HG02938 (cell line): Measurements from ENCODE around the gene GPR183.
"Not testable (repeated sequence)": the region's sequence is repeated elsewhere in the genome, so short reads cannot be mapped to it uniquely, and the experiment has no call there.

Experiments
- ATAC-seq: cut with Tn5 transposase; IDR thresholded peaks from one replicate; pipeline ENCODE4 v1.9.1; 2021; ENCODE audit warnings: mild to moderate bottlenecking, moderate library complexity; ENCODE audit not compliant: unreplicated experiment

GPR183 gene

DNA sequence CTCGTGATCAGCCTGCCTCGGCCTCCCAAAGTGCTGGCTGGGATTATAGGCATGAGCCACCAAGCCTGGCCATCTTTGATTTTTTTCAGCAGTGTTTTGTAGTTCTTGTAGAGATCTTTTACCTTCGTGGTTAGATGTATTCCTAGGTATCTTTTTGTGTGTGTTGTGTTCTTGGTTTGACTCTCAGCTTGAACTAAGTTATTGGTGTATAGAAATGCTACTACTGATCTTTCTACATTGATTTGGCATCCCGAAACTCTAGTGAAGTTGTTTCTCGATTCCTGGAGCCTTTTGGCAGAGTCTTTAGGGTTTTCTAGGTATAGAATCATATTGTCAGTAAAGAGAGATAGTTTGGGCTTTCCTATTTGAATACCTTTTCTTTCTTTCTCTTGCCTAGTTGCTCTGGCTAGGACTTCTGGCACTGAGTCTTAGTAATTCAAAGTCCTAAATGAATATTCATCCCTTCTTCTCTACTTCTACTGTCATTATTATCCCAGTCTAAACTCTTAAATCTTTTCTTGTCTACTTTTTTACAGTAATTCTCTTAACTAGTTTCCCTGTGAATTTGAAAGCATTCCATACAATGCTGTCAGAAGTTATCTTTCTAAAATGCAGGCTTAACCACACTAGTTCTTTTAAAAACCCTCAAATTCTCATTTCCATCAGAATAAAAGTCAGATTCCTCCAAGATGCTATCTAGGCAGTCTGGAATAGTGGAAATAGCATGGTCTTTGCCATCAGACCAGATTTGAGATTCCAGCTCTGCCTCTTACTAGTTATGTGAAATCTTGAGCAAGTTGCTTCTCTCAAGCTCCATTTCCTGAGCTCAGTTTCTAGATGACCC, 56.0 kb downstream of the GPR183 start:
- ATAC-seq = no peak

DNA sequence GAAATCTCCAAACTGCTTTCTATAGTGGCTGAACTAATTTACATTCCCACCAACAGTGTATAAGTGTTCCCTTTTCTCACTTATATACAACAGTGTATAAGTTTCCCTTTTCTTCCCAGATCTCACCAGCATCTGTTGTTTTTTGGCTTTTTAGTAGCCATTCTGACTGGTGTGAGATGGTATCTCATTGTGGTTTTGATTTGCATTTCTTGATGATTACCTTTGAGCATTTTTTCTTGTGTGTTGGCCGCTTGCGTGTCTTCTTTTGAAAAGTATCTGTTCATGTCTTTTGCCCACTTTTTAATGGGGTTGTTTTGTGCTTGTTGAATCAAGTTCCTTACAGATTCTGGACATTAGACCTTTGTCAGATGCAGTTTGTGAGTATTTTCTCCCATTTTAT, 57.6 kb downstream of the GPR183 start:
- ATAC-seq = not testable (repeated sequence)

DNA sequence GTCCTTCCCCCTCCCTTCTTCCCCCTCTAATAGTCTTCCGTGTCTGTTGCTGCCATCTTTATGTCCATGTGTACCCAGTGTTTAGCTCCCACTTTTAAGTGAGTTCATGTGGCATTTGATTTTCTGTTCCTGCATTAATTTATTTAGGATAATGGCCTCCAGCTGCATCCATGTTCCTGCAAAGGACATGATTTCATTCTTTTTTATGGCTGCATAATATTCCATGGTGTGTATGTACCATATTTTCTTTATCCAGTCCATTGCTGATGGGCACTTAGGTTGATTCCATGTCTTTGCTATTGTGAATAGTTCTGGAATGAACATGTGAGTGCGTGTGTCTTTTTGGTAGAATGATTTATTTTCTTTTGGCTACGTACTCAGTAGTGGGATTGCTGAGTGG, 58.0 kb downstream of the GPR183 start:
- not testable (repeated sequence) for ATAC-seq

DNA sequence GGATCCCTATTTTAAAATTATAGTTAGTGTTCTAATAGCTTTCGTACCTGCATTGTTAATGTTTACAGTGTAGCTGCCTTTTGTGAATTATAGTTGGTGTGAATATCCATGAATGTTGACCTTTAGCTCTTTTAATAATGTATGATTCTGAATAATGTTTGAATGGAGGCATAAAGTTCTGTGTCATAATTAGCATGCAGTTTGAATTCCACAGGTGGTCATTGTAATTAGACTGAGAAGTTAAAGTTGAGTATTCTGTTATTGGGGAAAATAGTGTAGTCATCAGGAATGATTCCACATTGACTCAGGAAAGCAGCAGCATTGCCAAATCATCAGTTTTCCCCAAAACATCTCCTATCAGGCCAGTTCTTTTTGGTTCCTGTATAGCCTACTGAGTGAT, 61.1 kb downstream of the GPR183 start:
- ATAC-seq = no peak
